ENCODE data around the gene MSI2.

DNA sequence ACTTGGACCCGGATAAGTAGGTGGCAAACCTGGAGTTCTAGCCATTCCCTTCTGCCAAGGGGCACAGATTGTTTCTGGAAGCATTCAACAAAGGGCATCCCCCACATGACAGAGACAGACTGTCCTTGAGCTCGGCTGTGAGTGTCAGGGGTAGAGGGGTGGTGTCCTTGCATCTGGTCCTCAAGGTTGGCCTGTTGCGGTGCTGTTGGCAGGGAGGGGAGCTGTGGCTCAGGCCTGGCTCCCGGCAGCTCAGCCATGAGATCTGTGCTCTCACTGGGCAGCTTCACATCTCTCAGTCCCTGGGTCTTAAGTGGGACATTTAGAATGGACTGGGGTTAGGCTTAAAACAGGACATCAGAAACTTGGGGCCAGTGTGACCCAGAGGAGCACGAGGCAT is 468.4 kb downstream of the MSI2 start:
- TF ChIP-seq, protein P1, sequence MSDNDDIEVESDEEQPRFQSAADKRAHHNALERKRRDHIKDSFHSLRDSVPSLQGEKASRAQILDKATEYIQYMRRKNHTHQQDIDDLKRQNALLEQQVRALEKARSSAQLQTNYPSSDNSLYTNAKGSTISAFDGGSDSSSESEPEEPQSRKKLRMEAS (IDR thresholded peaks at IDR 0.05), result no peak
- TF ChIP-seq YY1 (IDR thresholded peaks at IDR 0.05; ENCODE audit: low read depth) (no peak), EP300 (IDR thresholded peaks at IDR 0.05; ENCODE audit: borderline replicate concordance) (no peak), TAF1 (IDR thresholded peaks at IDR 0.05; ENCODE audit: low read depth) (no peak), CEBPB (IDR thresholded peaks at IDR 0.05) (no peak), EGR1 (IDR thresholded peaks at IDR 0.05) (no peak), RAD21 (IDR thresholded peaks at IDR 0.05; ENCODE audit: low read depth) (no peak), TEAD4 (IDR thresholded peaks at IDR 0.05) (no peak), FOXM1 (IDR thresholded peaks at IDR 0.05; ENCODE audit: borderline replicate concordance, low read depth) (no peak)

All from Ishikawa (cell line).